ENCODE results near the gene C3orf20.
"Not testable (repeated sequence)": the region's sequence is repeated elsewhere in the genome, so short reads cannot be mapped to it uniquely, and the experiment has no call there.

The C3orf20 gene

GRCh38 chr3:14650193-14650592 lies 24.7 kb upstream of the C3orf20 start:
- no peak for DNase-seq (ENCODE audit: low spot score)

- peak; percentile 100 for DNase-seq (ENCODE audit: low spot score)
These were observed 23.3 kb upstream of the C3orf20 start, which contains the start of gene CCDC174 for GRCh38 chr3:14651440-14652251. Gene CCDC174, plus strand, starts transcription at chr3:14651762. Its CDS starts 75 bp downstream, at chr3:14651837.

GRCh38 chr3:14652360-14652907 lies 22.5 kb upstream of the C3orf20 start:
- DNase-seq (ENCODE audit: low spot score): not testable (repeated sequence)

GRCh38 chr3:14657579-14657978 lies 17.4 kb upstream of the C3orf20 start:
- DNase-seq (ENCODE audit: low spot score): no peak

GRCh38 chr3:14658978-14659377 lies 16.0 kb upstream of the C3orf20 start:
- DNase-seq (ENCODE audit: low spot score): no peak

- no peak for DNase-seq (ENCODE audit: low spot score)
These were observed 14.0 kb upstream of the C3orf20 start for GRCh38 chr3:14660942-14661341.

GRCh38 chr3:14663396-14664135 lies 11.4 kb upstream of the C3orf20 start:
- DNase-seq (ENCODE audit: low spot score): no peak

GRCh38 chr3:14664170-14664569 lies 10.8 kb upstream of the C3orf20 start:
- DNase-seq (ENCODE audit: low spot score): no peak

GRCh38 chr3:14672588-14672987 lies 2.4 kb upstream of the C3orf20 start:
- no peak for DNase-seq (ENCODE audit: low spot score)

GRCh38 chr3:14676881-14677280 lies 1.9 kb downstream of the C3orf20 start:
- DNase-seq (ENCODE audit: low spot score): no peak

- DNase-seq (ENCODE audit: low spot score): no peak
These were observed 3.1 kb downstream of the C3orf20 start for GRCh38 chr3:14678015-14678503.

GRCh38 chr3:14680115-14680514 lies 5.2 kb downstream of the C3orf20 start:
- DNase-seq (ENCODE audit: low spot score): no peak

- DNase-seq (ENCODE audit: low spot score): peak; percentile 5
These were observed 5.8 kb downstream of the C3orf20 start for GRCh38 chr3:14680716-14681115.

- DNase-seq (ENCODE audit: low spot score): no peak
These were observed 9.5 kb downstream of the C3orf20 start for GRCh38 chr3:14684447-14684846.

GRCh38 chr3:14685179-14685578 lies 10.2 kb downstream of the C3orf20 start:
- no peak for DNase-seq (ENCODE audit: low spot score)

- DNase-seq (ENCODE audit: low spot score): no peak
These were observed 12.4 kb downstream of the C3orf20 start for GRCh38 chr3:14687360-14687759.

- DNase-seq (ENCODE audit: low spot score): no peak
These were observed 13.6 kb downstream of the C3orf20 start for GRCh38 chr3:14688525-14688924.

- no peak for DNase-seq (ENCODE audit: low spot score)
These were observed 14.5 kb downstream of the C3orf20 start for GRCh38 chr3:14689247-14689980.

- DNase-seq (ENCODE audit: low spot score): no peak
These were observed 16.3 kb downstream of the C3orf20 start for GRCh38 chr3:14691239-14691638.

- DNase-seq (ENCODE audit: low spot score): no peak
These were observed 16.8 kb downstream of the C3orf20 start for GRCh38 chr3:14691719-14692118.

- no peak for DNase-seq (ENCODE audit: low spot score)
These were observed 23.8 kb downstream of the C3orf20 start for GRCh38 chr3:14698601-14699244.

GRCh38 chr3:14699643-14700042 lies 24.7 kb downstream of the C3orf20 start:
- DNase-seq (ENCODE audit: low spot score): no peak
